GM19438 (cell line): ENCODE measurements around the gene TMSB4X.
"Not testable (repeated sequence)": the region's sequence is repeated elsewhere in the genome, so short reads cannot be mapped to it uniquely, and the experiment has no call there.

Experiments
- ATAC-seq: cut with Tn5 transposase; IDR thresholded peaks from one replicate; pipeline ENCODE4 v1.9.1; 2021; ENCODE audit warnings: low read depth; ENCODE audit not compliant: unreplicated experiment

TMSB4X gene

DNA sequence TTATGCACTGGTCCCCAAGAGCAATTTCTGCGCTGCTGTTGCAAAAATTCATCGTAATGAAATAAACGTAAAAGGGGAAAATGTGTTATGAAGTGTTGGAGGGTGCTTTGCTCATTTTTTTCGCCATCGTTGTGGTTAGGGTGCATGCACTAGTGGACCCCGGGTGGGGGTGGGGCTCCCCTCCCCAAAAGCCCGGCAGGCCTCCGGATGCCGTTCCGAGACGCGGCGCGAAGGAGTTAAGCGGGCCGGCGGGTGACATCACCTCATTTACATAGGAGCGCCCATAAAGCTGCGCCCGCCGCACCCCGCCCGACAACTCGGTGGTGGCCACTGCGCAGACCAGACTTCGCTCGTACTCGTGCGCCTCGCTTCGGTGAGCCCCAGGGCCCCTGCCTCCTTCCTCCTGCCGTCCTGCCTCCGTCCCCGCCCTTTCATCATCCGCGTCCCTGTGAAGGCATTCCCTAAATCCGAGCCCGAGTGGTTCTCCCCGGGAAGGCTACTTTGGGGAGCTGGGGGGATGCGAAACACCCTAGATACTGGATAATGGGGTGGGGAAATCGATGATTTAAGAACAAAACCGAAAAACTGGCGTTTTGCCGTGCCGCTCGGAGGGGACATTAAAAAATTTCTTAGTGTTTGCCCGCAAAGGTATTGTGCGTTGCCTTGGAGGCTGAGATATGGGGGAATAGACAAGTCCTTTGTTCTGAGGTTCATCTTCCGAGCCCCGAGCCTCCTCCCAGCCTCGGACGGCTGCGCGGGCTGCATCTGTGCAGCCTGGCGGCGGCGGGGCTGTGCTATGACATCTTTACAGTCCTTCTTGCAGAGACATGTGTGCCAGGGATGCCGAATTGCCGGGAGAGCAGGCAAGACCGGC is at the start of gene TMSB4X:
Gene TMSB4X (plus strand): TSS at position 315 of the 874 bp plus-strand sequence.
- ATAC-seq = no peak

DNA sequence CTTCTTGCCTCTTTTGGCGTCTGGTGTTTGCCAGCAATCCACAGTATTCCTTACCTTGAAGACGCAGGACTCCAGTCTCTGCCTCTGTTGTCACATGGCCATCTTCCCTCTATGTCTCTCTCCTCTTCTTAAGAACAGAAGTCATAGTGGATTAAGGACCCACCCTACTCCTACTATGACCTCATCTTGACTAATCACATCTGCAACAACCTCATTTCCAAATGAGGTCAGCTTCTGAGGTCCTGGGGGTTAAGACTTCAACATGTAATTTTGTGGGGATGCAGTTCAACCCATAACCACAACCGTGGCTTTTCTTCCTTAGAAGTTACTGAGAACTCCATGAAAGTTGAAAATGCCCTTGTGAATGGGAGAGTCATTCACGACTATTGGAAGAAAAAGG is 45.2 kb upstream of the TMSB4X start:
- no peak for ATAC-seq

DNA sequence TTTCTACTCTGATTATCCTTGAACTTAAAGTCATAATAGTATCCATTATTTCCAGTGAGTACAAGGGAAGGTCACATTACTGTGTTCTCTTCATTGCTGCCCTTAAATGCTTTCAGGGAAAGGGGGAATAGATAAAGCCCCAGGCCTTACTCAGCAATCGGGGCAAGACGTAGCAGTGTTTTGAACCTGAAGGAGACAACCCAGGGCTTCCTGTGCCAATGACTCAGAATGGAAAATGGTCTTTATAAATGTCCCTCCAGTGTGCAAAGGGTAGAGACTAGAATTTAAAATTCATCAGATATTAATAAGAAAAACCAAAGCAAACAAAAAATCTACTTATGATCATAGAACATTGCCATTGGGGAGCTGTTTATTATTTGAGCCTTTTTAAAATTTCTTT is 44.8 kb upstream of the TMSB4X start:
- no peak for ATAC-seq

DNA sequence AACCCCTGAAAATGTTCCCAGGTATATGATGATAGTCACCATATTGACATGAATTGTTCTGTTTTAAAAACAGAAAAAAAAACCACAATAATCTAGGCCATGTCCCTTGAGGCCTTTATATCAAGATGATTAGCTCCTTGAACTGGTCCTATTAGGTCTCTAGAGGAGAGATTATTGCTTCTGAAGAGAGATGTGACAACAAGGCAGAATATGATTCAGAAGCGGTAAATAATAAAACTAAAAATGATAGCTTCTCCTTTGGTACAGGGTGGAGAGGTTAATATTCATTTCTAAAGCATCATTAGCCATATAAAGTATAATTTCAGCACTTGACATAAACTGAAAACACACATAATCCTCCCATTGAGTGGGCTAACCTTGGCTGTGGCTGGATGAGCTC is 42.7 kb upstream of the TMSB4X start:
- no peak for ATAC-seq

DNA sequence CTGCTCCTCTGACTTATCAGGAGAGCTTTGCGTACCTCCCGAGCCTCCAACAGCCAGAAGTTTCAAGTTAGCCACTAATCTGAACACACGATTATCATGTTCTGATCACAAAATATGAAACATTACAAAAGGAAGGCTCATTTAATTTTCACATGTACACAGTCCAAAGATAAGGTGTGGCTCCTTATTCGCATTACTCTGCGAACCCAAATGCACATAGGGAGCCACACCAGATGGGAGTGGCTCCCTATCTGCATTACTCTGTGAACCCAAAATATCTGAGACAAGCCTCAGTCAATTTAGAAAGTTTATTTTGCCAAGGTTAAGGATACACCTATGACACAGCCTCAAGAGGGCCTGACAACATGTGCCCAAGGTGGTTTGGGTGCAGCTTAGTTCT is 40.1 kb upstream of the TMSB4X start:
- ATAC-seq = no peak

DNA sequence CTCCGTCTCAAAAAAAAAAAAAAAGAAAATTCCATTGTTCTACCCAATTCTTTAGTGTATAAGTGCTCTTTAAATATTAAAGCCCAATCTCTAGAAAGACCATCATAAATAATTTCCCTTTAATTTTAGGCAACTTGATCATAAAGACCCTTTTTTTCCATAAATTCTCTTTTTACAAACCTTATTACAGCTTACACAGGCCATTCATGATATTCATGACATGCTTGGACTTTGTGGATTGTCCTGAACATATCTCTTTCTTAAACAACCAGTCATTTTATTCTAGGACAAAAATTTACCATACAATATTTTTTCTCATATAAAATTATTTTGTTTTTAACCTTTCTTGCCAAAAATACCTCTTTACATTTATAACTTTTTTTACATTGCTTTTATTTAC is 38.0 kb upstream of the TMSB4X start:
- ATAC-seq = no peak

DNA sequence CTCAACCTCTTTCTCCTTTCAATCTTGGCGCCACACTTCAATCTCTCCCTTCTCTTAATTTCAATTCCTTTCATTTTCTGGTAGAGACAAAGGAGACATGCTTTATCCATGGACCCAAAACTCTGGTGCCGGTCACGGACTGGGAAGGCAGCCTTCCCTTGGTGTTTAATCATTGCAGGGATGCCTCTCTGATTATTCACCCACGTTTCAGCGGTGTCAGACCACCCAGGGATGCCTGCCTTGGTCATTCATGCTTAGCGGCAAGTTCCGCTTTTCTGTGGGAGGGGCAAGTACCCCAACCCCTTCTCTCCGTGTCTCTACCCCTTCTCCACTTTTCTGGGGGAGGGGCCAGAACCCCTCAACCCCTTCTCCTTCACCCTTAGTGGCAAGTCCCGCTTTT is 34.4 kb upstream of the TMSB4X start:
- ATAC-seq = not testable (repeated sequence)

DNA sequence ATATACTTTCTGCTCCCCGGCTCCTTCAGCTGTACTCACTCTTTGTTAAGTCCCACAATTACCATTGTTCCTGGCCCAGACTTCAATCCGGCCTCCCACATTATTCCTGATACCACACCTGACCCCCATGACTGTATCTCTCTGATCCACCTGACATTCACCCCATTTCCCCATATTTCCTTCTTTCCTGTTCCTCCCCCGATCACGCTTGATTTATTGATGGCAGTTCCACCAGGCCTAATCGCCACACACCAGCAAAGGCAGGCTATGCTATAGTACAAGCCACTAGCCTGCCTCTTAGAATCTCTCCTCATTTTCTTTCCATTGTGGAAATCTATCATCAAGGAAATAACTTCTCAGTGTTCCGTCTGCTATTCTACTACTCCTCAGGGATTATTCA is 31.3 kb upstream of the TMSB4X start:
- ATAC-seq = not testable (repeated sequence)

DNA sequence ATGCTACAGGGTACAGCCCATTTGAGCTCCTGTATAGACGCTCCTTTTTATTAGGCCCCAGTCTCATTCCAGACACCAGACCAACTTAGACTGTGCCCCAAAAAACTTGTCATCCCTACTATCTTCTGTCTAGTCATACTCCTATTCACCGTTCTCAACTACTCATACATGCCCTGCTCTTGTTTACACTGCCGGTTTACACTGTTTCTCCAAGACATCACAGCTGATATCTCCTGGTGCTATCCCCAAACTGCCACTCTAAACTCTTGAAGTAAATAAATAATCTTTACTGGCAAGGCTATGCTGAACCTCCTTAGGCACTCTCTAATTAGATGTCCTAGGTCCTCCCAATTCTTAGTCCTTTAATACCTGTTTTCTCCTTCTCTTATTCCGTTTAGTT is 30.5 kb upstream of the TMSB4X start:
- not testable (repeated sequence) for ATAC-seq

DNA sequence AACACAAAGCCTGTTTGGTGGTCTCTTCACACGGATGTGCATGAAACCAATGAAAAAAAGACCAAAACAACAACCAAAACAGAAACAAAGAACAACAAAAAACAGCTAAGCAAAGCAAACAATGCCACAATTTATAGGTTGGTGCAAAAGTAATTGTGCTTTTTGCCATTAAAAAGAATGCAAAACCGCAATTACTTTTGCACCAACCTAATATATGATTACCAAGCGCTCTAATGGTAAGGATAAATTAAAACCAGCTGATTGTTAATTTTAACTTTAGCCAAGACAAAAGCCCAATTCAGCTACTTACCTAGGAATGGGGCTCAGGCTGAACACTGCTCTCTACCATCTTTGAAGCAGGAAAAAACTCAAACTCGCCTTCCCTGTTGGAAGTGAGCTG is 29.4 kb upstream of the TMSB4X start:
- no peak for ATAC-seq

DNA sequence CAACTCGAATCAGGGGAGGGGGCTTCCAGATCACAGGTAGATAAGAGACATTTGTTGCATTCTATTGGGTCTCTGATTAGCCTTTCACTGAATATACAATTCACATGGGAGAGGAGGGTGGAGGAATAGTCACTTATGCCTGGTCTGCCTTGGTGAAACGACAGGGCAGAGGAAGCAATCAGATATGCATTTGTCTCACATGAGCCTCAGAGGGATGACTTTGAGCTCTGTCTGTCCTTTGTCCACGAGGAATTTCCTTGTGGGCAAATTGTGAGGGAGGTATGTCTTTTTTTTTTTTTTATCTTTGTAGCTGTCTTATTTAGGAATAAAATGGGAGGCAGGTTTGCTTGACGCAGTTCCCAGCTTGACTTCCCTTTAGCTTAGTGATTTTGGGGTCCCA is 28.5 kb upstream of the TMSB4X start:
- no peak for ATAC-seq

DNA sequence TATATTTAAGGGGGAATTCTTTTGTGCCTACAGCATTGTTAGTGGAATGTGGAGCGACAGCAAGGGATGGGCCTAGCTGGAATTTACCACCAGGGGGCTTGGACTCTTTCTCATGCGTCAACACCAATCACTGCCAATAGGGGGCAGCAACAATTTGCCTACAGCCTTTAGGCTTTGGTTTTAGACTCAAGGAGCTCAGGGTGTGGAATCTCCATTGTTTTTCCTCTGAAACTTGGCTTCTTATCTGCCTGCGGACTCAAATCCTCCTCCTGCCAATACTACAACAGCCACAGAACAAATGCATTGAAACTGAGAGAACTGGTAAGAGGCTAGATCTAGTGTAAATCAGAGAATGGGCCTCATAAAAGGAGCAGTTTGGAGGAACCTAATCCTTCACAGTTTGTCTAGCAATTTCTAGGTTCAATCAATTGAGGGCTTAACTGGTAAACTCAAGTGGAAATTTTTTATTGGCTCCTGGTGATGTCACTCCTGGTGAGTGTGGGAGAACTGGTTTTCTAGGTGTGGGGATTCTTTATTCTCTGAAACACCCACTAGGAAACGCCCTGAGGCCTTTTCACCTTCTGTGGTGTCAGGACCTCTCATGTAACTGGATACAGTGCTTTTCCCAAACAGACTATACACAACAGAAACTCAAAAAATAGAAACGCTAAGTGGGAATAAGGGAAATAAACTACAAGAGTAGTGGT is 27.9 kb upstream of the TMSB4X start:
- no peak for ATAC-seq

DNA sequence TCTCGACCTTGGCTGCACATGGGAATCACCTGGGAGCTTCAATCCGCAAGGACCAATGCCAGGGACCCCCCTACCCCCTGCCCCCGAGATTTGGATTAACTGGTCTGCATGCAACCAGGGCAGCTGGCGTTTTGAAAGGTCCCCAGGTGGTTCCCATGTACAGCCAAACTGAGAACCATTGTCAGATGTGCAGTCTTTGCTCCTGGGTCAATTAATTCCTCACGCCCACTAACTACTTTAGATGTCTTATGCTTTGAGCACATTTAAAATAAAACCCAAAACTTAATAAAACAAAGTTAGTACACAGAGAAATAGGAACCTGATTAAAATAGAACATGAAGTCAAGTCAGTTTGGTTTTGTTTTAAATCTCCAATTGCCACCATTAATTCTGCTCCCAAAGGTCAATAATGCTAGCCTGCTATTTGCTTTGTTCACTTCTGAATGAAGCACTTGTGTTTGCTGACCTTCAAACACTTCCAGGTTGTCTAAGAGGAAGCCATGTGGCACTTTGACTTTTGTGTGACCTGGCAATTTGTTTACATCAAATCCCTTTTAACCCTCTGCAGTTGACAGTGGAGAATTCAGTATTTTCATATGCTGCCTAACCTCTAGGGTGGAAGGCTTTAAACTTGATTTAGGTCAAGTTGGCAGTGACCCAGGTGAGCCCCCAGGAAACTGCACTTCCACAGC is 27.2 kb upstream of the TMSB4X start:
- ATAC-seq = no peak

DNA sequence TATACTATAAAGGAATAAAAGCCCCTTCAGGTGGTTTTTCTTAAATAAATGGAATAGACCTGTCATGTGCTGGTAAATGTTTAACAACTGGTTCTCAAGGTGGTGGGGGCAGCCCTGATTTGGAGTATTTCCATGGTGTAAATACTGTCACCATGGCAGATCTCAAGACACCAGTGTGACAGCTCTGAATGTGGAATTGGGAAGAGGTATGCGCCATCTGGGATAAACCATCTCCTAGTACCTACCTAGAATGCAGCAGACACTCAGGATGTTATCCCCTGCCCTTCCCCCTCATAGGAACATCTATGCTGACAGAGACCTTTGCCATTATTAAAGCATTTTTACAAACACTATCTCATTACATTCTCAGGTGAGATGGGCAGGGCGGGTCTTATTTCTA is 26.4 kb upstream of the TMSB4X start:
- no peak for ATAC-seq

DNA sequence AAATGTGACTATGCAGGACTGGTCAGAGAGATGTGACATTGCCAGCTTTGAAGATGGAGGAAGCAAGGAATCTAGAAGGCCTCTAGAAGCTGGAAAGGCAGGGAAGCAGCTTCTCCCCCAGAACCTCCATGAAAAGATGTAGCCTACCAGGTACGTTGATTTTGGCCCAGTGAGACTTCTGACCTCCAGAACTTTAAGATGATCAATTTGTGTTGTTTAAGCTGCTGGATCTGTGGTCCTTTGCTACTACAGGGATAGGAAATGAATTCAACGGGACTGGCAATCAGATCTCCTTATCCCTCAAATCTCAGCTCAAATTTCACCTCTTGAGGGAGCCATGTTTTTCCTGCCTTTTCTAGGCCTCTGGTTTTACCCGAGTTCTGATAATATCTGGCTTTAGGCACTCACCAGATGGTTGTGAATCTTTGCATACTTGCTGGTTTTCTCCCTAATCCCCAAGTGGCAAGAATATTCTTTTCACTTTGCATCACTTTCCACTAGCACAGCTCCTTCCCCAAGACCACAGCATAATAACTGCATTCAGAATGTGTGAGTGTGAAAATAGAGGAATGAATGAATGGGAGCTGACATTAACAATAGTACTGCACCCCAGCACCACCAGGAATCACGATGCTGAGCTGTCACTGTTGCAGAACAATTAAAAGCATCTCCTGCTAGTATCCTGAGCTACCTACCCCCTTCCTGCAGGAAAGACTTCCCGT is 25.5 kb upstream of the TMSB4X start:
- ATAC-seq = no peak

DNA sequence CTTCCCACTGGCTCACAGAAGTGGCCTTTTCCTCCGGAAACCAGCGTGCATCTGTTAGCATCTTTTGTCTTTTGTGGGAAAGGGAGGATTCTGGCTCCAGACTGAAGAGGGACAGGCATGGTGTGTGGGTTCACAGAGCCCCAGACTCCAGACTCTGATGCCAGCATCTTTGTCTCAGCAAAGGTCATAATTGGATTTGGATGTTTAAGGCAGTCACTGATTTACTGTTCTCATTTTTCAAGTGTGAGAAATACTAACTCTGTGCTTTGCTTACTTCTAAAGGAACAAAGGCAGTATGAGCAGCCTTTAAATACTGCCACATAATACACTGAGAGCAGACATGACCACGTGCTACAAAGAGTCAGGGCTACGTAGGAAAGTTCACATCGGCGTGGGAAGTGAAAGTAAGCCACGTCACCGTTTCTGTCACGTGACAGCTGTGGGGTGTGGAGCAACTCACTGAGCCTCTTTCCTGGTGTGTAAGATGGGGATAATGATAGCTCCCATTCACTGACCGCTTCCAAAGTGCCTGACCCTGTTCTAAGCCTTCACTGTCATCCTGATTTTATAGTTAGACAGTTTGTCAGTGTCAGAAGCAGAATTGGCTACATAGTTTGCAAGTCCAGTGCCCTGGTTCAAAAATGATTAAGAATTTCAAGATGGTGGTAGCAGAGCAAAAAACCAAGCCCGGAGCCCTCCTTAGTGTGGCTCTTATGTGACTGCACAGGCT is 24.8 kb upstream of the TMSB4X start:
- ATAC-seq = peak; percentile 62

DNA sequence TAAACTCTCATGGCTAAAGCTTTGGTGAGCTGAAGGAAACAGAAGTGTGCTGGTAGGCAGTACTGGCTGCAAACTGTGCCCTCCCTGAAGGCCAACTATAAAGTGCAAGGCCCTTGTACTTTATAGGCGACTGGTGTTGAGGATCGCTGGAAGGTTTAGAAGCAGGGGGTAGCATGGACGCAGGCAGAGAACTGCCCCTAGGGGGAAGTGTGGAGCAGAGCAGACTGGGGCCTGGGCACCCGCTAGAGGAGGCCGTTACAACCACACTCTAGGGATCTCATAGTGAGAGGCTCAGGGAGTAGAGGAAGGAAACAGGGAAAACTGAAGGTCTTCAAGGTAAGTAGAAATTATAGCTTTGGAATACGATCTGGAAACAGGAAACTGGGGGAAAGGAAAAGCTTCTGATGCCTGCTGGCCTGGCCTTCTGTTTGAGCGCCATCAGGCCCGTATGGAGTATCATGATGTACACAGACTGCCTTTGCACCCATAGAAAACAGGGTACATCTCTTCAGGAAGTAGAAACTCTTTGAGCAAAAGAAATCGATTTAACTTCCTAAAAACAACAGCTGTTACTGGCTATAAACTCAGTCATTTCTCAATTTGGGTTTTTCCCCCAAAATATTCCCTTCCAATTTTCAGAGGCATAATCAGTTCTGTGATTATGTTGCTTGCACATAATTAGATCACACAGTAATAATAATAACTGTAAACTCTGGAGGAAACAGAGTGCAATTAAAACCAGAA is 23.9 kb upstream of the TMSB4X start:
- peak; percentile 38 for ATAC-seq

DNA sequence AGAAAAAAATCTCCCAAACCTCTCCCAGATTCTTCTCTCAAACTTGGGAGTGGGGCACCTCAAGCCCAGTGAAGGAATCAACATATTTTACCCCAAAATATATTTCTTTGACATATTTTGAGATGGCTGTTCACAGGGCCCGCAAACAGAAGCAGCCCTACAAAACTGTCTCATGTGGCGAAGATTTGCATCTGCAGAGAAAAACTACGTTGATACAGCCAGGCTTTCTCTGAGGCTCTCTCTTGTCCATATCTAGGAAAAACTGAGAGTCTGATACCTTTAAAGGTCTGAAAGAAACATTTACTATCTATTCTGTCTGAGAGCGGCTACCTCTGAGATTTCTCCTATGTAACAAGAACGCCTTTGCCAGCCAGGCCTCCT is 23.3 kb upstream of the TMSB4X start:
- ATAC-seq = no peak

DNA sequence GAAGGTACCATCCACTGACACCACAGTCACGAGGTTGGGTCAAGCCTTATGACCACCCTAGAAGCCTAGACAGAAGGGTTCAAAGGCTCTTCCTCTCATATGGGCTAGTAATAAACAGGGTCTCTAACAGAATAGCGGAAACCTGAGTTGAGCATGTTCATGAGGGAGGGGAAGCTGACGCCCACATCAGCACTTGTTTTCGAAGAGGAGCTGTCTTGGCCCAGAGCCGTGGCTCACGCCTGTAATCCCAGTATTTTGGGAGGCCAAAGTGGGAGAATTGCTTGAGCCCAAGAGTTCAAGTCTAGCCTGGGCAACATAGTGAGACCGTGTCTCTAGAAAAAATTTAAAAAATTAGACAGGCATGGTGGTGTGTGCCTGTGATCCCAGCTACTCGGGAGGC is 21.5 kb upstream of the TMSB4X start:
- ATAC-seq = no peak
